Body of pancreas (tissue), 4 donors: ENCODE results near the gene FERMT3. TPM values are rescaled to one million over a fixed set of nuclear protein-coding genes. Genes with fewer than 3 reads are reported as not detected.

Source experiments
- ATAC-seq: fragments of 150-250 bp; one replicate; pipeline ENCODE4 v1.9.1; 2016
- DNase-seq, 4 donors: peaks; one replicate each; pipeline ENCODE4 v3.0.0-alpha.2; 2019
- H3K27ac ChIP-seq, 4 donors: fragments of 200-600 bp; sonication (generic); 1 replicate in 3 of 4; 2 replicates in 1 of 4; pipeline versions ENCODE4 v1.5.1 to v1.6.1; 2016 to 2019; ENCODE audit warnings: mild to moderate bottlenecking in 1 of 4, mixed read lengths in 1 of 4, moderate library complexity in 1 of 4
- H3K27me3 ChIP-seq, 2 donors: fragments of 200-600 bp; sonication (generic); one replicate each; pipeline ENCODE4 v1.6.0; 2016; ENCODE audit warnings: mild to moderate bottlenecking in 1 of 2
- H3K36me3 ChIP-seq, 2 donors: fragments of 200-600 bp; sonication (generic); replicated peaks in 1 of 2; 2 replicates each; pipeline ENCODE4 v1.5.1; 2016; ENCODE audit warnings: low read depth in 2 of 2; ENCODE audit not compliant: insufficient read depth in 1 of 2
- H3K4me1 ChIP-seq: fragments of 200-600 bp; sonication (generic); one replicate; pipeline ENCODE4 v1.6.0; 2016
- H3K4me3 ChIP-seq, 2 donors: fragments of 200-600 bp; sonication (generic); 1 replicate in 1 of 2; 2 replicates in 1 of 2; pipeline ENCODE4 v1.5.1; 2016 to 2019
- H3K9me3 ChIP-seq, 3 donors: fragments of 200-600 bp; sonication (generic); 1 replicate in 2 of 3; 2 replicates in 1 of 3; pipeline ENCODE4 v1.5.1; 2016
- POLR2A ChIP-seq, 3 donors: fragments of 450-650 bp; IDR thresholded peaks; one replicate each; pipeline ENCODE4 v1.6.1; 2016; ENCODE audit warnings: antibody characterized with exemption in 3 of 3, mild to moderate bottlenecking in 2 of 3
- WGBS, 2 donors: methylation state at CpG; one replicate each; pipeline ENCODE4 v1.1.5; 2017; 5-methylcytosine and 5-hydroxymethylcytosine counted together
- intact Hi-C: fragments of 100-400 bp; cut with DNase I; formaldehyde crosslinking; loops from one replicate; pipeline ENCODE4 v1.15.1; 2023
- total RNA-seq, 2 donors: library from RNA; depleted of rRNA; stranded (reverse); fragments of >200 nt; gene quantifications; one replicate each; pipeline ENCODE4 v1.1.0, GENCODE V29; 2016
- TF ChIP-seq, protein P1 (sequence below), 7 experiments: fragments of 450-650 bp in 4 of 7; fragments of 200-600 bp in 3 of 7; sonication (generic) in 3 of 7; IDR thresholded peaks; one replicate each; pipeline ENCODE4 v1.5.1; 2016 to 2019; ENCODE audit warnings: antibody characterized with exemption in 7 of 7

Gene FERMT3
- total RNA-seq, 2 donors from 2014 or later: 8.6 to 9.1 TPM

DNA sequence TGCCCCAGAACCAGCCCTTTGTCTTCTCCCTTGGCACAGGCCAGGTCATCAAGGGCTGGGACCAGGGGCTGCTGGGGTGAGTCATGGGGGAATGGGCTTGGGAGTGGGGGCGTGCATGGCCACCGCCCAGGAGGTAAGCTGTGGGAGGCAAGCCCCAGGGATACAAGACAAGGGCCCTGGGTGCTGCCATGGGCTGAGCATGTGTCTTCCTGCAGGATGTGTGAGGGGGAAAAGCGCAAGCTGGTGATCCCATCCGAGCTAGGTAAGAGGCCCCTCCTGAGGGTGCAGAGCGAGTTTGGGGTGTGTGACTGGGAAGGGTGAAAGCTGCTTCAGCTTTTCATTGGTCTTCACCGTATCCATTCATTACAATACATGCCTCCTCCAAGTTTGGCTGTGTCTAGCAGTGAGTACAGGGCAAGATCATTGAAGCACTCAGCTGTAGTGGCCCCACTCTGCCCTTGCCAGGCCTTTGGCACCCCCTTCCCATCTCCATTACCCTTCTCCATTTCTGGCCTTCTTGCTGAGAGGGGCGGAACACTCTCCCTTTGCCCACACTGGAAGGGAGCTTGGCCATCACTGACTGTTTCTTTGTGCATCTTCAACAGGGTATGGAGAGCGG is 36.8 kb downstream of the FERMT3 start:
- H3K27ac ChIP-seq: peak overlapping the region; percentile 98 to 100 (median 100)
- no peaks in the 10 kb centered on the region for H3K9me3 ChIP-seq
- no peak overlapping the region for H3K4me3 ChIP-seq
- H3K36me3 ChIP-seq: no peaks in the 10 kb centered on the region
- WGBS, 2 donors: 74 to 75% methylated on average over 8 of the region's 8 CpGs
- intact Hi-C loops: no loop called here
- no peaks in the 10 kb centered on the region for H3K27me3 ChIP-seq
- DNase-seq (no peak), ATAC-seq (no peak)
- H3K4me1 ChIP-seq: peaks cover 67% of the 10 kb centered on the region
- TF ChIP-seq, protein P1, sequence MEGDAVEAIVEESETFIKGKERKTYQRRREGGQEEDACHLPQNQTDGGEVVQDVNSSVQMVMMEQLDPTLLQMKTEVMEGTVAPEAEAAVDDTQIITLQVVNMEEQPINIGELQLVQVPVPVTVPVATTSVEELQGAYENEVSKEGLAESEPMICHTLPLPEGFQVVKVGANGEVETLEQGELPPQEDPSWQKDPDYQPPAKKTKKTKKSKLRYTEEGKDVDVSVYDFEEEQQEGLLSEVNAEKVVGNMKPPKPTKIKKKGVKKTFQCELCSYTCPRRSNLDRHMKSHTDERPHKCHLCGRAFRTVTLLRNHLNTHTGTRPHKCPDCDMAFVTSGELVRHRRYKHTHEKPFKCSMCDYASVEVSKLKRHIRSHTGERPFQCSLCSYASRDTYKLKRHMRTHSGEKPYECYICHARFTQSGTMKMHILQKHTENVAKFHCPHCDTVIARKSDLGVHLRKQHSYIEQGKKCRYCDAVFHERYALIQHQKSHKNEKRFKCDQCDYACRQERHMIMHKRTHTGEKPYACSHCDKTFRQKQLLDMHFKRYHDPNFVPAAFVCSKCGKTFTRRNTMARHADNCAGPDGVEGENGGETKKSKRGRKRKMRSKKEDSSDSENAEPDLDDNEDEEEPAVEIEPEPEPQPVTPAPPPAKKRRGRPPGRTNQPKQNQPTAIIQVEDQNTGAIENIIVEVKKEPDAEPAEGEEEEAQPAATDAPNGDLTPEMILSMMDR (IDR thresholded peaks at IDR 0.05): no peak
- no peak for TF ChIP-seq POLR2A (IDR thresholded peaks at IDR 0.05)

DNA sequence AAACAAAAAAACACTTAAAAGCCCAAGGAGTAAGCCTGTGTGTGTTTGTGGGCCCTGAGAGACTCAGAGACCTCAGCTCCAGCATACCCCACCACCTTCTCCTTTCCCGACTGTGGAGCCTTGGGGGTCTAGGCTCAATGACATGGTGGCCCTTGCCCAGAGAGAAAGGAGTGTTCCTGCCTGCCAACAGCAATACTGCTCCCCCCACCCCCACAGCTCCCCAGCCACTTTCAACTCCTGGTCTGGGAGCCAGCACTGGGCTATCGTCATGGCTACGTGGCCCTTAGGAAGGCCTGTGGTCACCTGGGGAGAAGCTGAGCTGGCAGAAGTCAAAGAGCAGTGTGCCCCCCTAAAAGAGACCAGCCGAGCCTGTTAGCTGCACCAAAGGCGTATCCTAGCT is 37.6 kb downstream of the FERMT3 start:
- no peak overlapping the region for H3K4me3 ChIP-seq
- TF ChIP-seq, protein P1 (IDR thresholded peaks at IDR 0.05): no peak
- no peak for TF ChIP-seq POLR2A (IDR thresholded peaks at IDR 0.05)
- WGBS, 2 donors: 33 to 38% methylated on average over 5 of the region's 5 CpGs
- H3K36me3 ChIP-seq: no peaks in the 10 kb centered on the region
- intact Hi-C loops: no loop called here
- no peaks in the 10 kb centered on the region for H3K9me3 ChIP-seq
- peak overlapping the region in 3 of 4 donors; percentile 91 to 100 (median 94) for H3K27ac ChIP-seq
- DNase-seq (no peak), ATAC-seq (no peak)
- no peaks in the 10 kb centered on the region for H3K27me3 ChIP-seq
- peaks cover 60% of the 10 kb centered on the region for H3K4me1 ChIP-seq

DNA sequence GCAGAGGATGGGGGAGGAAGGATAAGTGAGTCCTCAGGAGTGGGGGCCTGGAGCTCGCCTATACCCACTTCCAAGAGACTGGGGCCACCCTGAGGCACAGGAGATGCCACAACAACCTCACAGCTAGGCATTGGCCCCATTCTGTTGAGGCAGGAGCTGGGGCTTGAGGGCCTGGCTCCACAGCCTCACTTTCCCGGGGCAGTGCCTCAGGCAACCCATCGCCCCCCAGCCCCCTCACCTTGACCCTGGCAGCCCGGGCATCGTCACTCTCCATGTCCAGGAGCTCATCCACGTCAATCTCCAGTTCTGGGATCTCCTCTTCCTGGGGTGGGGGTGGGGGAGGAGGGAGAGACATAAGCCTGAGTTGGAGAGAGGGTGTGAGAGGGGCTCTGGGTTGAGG is 38.4 kb downstream of the FERMT3 start:
- Histone ChIP-seq H3K27me3 (no peaks in the 10 kb centered on the region), H3K36me3 (no peaks in the 10 kb centered on the region), H3K9me3 (no peaks in the 10 kb centered on the region), H3K4me1 (peaks cover 51% of the 10 kb centered on the region), H3K27ac (peak overlapping the region; percentile 91 to 94 (median 92)), H3K4me3 (no peak overlapping the region)
- intact Hi-C loops: no loop called here
- no peak for DNase-seq
- no peak for TF ChIP-seq POLR2A (IDR thresholded peaks at IDR 0.05)
- TF ChIP-seq, protein P1 (IDR thresholded peaks at IDR 0.05): no peak
- 0 to 5% methylated on average over 2 to 6 of the region's 6 CpGs for WGBS, 2 donors
- no peak for ATAC-seq

DNA sequence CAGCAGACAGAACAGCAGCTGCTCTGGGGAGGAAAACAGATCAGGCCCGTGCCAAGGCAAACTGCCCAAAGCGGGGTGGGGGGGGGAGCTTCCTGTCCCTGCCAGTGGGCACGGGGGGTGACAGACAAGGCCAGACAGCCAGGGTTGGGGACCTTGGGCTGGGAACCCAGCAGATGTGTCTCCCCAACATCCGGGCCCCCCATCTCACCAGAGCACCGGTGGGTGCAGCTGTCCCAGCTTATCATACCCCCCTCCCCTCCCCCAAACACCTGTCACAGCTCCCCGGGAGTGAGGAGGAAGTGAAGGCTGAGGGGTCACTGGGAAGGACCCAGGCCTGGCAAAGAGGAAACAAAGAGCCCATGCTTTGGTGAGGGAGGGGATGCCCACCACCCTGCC is 38.9 kb downstream of the FERMT3 start:
- DNase-seq: peak; percentile 77 to 90 (median 84)
- Histone ChIP-seq H3K9me3 (no peaks in the 10 kb centered on the region), H3K27me3 (no peaks in the 10 kb centered on the region), H3K36me3 (no peaks in the 10 kb centered on the region), H3K4me1 (peaks cover 47% of the 10 kb centered on the region), H3K27ac (peak overlapping the region; percentile 91 to 94 (median 92)), H3K4me3 (peak overlapping the region in 1 of 2 donors; percentile 84)
- WGBS, 2 donors: 0% methylated on average over 3 to 5 of the region's 6 CpGs
- ATAC-seq: no peak
- intact Hi-C loops: no loop called here
- TF ChIP-seq, protein P1 (IDR thresholded peaks at IDR 0.05): no peak
- no peak for TF ChIP-seq POLR2A (IDR thresholded peaks at IDR 0.05)
